SKM-1 (cell line): Measurements from ENCODE around the gene SELL.
"Not testable (repeated sequence)": the region's sequence is repeated elsewhere in the genome, so short reads cannot be mapped to it uniquely, and the experiment has no call there.

Experiments
- DNase-seq: peaks from one replicate; lab custom pipeline; 2025; ENCODE audit not compliant: unreplicated experiment; lab: John Stamatoyannopoulos, UW

Gene SELL

DNA sequence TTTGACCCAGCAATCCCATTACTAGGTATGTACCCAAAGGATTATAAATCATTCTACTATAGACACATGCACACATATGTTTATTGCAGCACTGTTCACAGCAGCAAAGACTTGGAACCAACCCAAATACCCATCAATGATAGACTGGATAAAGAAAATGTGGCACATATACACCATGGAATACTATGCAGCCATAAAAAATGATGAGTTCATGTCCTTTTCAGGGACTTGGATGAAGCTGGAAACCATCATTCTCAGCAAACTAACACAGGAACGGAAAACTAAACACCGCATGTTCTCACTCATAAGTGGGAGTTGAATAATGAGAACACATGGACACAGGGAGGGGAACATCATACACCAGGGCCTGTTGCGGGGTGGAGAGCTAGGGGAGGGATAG lies 41.2 kb downstream of the SELL start:
- DNase-seq: not testable (repeated sequence)

DNA sequence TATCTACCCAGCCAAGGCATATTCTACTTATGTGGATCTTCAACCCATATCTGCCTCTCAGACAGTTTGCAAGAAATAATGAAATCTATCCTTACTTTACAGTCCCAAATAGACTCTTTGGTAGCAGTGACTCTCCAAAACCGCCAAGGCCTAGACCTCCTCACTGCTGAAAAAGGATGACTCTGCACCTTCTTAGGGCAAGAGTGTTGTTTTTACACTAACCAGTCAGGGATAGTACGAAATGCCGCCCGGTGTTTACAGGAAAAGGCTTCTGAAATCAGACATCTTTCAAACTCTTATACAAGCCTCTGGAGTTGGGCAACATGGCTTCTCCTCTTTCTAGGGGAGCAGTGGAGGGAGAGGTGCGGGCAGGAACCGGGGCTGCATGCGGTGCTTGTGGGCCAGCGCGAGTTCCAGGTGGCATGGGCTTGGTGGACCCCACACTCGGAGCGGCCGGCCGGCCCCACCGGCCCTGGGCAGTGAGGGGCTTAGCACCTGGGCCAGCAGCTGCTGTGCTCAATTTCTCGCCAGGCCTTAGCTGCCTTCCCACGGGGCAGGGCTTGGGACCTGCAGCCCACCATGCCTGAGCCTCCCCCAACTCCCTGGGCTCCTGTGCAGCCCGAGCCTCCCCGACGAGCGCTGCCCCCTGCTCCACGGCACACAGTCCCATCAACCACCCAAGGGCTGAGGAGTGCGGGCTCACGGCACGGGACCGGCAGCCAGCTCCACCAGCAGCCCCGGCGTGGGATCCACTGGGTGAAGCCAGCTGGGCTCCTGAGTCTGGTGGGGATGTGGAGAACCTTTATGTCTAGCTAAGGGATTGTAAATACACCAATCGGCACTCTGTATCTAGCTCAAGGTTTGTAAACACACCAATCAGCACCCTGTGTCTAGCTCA lies 43.5 kb downstream of the SELL start:
- DNase-seq: not testable (repeated sequence)

GRCh38 chr1:169667227-169667639 lies 44.2 kb downstream of the SELL start:
- not testable (repeated sequence) for DNase-seq

DNA sequence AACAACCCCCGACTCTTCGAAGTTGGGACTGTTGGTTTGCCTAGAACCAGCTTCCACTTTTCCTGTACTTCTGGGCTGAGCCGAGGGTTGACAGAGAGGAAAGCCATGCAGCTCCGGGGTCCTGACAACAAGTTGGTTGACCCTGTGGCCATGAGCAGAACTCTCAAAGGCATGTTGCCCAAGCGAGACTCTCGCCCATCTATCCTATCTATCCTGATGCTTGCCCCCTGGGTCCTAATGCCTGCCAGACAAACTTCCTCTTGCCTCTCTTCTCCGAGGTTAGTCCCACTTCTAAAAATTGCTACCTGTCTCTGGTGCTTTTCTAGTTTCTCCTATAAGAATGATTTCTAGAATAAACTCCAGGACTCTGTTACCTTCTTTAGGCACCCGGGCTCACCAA lies 48.7 kb downstream of the SELL start:
- not testable (repeated sequence) for DNase-seq

DNA sequence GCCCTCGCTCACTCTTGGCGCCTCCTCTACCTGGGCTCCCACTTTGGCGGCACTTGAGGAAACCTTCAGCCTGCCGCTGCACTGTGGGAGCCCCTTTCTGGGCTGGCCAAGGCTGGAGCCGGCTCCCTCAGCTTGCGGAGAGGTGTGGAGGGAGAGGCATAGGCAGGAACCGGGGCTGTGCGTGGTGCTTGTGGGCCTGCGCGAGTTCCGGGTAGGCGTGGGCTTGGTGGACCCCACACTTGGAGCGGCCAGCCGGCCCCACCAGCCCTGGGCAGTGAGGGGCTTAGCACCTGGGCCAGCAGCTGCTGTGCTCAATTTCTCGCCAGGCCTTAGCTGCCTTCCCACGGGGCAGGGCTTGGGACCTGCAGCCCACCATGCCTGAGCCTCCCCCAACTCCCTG lies 50.4 kb downstream of the SELL start:
- not testable (repeated sequence) for DNase-seq

- DNase-seq: not testable (repeated sequence)
These were observed 52.6 kb downstream of the SELL start for GRCh38 chr1:169658777-169659176.

- no peak for DNase-seq
These were observed 57.5 kb downstream of the SELL start for GRCh38 chr1:169653873-169654272.

- DNase-seq: no peak
These were observed 60.4 kb downstream of the SELL start for GRCh38 chr1:169651035-169651434.

DNA sequence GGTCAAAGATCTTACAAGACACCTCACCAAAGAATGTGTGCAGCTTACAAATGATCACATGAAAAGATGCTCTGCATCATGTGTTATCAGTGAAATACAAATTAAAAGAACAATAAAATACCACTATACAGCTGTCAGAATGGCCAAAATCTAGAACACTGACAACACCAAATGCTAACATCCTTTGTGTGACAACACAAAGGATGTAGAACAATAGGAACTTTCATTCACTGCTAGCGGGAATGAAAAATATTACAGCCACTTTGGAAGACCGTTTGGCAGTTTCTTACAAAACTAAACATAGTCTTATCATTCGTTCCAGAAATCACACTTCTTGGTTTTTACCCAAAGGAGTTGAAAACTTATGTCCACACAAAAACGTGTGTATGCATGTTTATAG lies 60.9 kb downstream of the SELL start:
- DNase-seq: no peak

DNA sequence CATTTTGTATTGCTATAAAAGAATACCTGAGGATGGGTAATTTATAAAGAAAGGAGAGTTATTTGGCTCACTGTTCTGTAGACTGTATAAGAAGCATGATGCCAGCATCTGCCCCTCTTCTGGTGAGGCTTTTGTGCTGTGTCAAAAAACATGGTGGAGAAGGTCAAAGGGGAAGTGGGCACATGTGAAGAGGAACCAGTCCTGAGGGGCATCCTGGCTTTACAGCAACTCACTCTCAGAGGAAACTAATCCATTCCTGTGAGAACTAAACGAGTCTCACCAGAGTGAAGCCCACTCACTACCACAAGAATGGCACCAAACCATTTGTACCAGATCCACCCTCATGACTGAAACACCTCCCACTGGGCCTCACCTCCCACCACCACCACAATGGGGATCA lies 62.7 kb downstream of the SELL start:
- DNase-seq: no peak

GRCh38 chr1:169648187-169648586 lies 63.2 kb downstream of the SELL start:
- no peak for DNase-seq

- DNase-seq: no peak
These were observed 63.9 kb downstream of the SELL start for GRCh38 chr1:169647512-169647911.

DNA sequence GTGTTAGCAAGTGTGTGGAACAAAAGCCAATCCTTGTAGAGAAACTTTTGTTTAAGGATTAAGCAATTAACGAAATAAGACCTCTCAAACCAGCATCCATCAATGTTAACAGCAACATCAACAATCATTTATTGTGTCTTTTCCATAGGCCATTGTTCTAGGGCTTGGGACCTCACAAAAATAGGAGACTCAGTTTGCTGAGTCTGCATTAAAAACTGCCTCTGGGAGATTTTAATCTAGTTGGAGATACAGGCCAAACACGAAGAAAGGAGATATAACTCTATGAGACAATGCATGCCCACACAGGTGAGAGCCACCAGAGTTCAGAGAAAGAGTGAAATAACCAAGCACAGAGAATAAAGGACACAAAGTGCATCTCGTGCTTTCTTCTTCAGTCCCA lies 67.1 kb downstream of the SELL start:
- DNase-seq: no peak
